Loucy (cell line): ENCODE measurements around the gene TCF7L2.

Experiments used
- H2AFZ ChIP-seq: fragments of 200-600 bp; sonication (generic); 2 replicates; pipeline ENCODE4 v1.6.0; 2016; ENCODE audit warnings: antibody characterized with exemption, mild to moderate bottlenecking, low read length, moderate library complexity
- H3F3A ChIP-seq: fragments of 200-600 bp; 2 replicates; pipeline ENCODE4 v1.6.0; 2016; ENCODE audit warnings: antibody characterized with exemption, low read depth, mild to moderate bottlenecking
- H3K27me3 ChIP-seq: fragments of 200-600 bp; sonication (generic); 2 replicates; pipeline ENCODE4 v1.6.1; 2014; ENCODE audit warnings: low read length, mild to moderate bottlenecking; ENCODE audit not compliant: insufficient read depth, poor library complexity, severe bottlenecking
- H3K36me3 ChIP-seq: fragments of 200-600 bp; sonication (generic); 2 replicates; pipeline ENCODE4 v1.6.1; 2016; ENCODE audit warnings: low read length; ENCODE audit not compliant: insufficient read depth
- H3K4me1 ChIP-seq: fragments of 200-600 bp; sonication (generic); 2 replicates; pipeline ENCODE4 v1.5.1; 2014; ENCODE audit warnings: low read length, mild to moderate bottlenecking; ENCODE audit not compliant: insufficient read depth, poor library complexity, severe bottlenecking
- H3K4me2 ChIP-seq: fragments of 200-600 bp; sonication (generic); 2 replicates; pipeline ENCODE4 v1.6.0; 2014; ENCODE audit warnings: antibody characterized with exemption, low read length, low read depth, mild to moderate bottlenecking; ENCODE audit not compliant: poor library complexity, severe bottlenecking
- H3K4me3 ChIP-seq: fragments of 200-600 bp; sonication (generic); 2 replicates; pipeline ENCODE4 v1.5.1; 2014; ENCODE audit warnings: low read length, mild to moderate bottlenecking, mixed read lengths; ENCODE audit not compliant: poor library complexity, severe bottlenecking
- H3K79me2 ChIP-seq: fragments of 200-600 bp; sonication (generic); 2 replicates; pipeline ENCODE4 v1.6.1; 2014; ENCODE audit warnings: low read length; ENCODE audit not compliant: insufficient read depth
- H3K9ac ChIP-seq: fragments of 200-600 bp; sonication (generic); 2 replicates; pipeline ENCODE4 v1.6.0; 2014; ENCODE audit warnings: mild to moderate bottlenecking, low read depth, low read length, moderate library complexity; ENCODE audit not compliant: poor library complexity, severe bottlenecking
- H3K9me2 ChIP-seq: fragments of 200-600 bp; sonication (generic); replicated peaks from 2 replicates; pipeline ENCODE4 v1.6.1; 2016; ENCODE audit warnings: low read depth, low read length, mixed read lengths
- H3K9me3 ChIP-seq: fragments of 200-600 bp; sonication (generic); 2 replicates; pipeline ENCODE4 v1.6.1; 2014; ENCODE audit warnings: mild to moderate bottlenecking, antibody characterized with exemption, low read length, low read depth; ENCODE audit not compliant: insufficient read depth
- H4K20me1 ChIP-seq: fragments of 200-600 bp; sonication (generic); 2 replicates; pipeline ENCODE4 v1.6.0; 2014; ENCODE audit warnings: antibody characterized with exemption, low read length, mild to moderate bottlenecking; ENCODE audit not compliant: insufficient read depth, poor library complexity, severe bottlenecking
- EZH2phosphoT487 ChIP-seq: fragments of 200-600 bp; IDR thresholded peaks from 2 replicates; pipeline ENCODE4 v1.6.1; 2018; ENCODE audit warnings: antibody characterized with exemption, mild to moderate bottlenecking, moderate library complexity, borderline replicate concordance
- TF ChIP-seq, protein P1 (sequence below): fragments of 200-600 bp; sonication (generic); conservative IDR thresholded peaks from 2 replicates; pipeline ENCODE4 v1.5.1; 2014; ENCODE audit warnings: mild to moderate bottlenecking, antibody characterized with exemption, low read length

TCF7L2 gene

DNA sequence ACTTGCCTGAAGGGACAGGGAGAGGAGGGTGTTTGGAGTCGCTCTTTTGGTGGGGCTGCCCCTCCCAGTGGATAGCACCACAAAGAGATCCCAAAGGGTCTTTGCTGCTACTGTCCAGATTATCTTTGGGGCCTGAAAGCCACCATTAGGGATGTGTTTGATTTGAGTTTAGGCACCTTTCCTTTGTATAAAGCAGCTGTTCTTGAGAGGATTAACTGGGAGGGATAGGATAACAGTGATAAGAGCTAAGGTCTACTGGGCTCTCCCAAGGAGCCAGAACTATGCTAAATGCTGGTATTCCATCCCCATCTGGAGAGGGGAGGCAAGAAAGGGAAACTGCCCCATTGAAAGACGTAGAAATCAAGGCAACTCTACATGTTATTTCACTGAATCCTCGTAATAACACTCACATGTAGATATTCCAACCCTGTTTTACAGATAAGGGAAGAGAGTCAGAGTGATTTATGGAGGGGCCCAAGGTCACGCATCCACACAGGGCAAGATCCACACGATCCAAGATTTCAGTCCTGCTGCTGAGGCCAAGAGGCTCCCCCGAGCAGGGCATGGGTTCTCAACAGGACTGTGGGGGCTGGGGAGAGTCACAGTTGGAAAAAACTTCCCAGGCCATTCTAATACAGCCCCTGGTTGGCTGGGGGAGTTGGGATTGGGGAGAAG lies 11.1 kb upstream of the TCF7L2 start:
- Histone ChIP-seq H2AFZ (no peak overlapping the region), H3K4me3 (no peak overlapping the region), H3K27me3 (no peaks in the 10 kb centered on the region), H3K4me2 (no peak overlapping the region), H3K9me2 (no peaks in the 10 kb centered on the region), H3K9me3 (no peaks in the 10 kb centered on the region), H3K79me2 (no peaks in the 10 kb centered on the region), H3K4me1 (no peaks in the 10 kb centered on the region), H3K9ac (no peak overlapping the region), H3K36me3 (no peaks in the 10 kb centered on the region), H3F3A (no peaks in the 10 kb centered on the region), H4K20me1 (no peaks in the 10 kb centered on the region)
- TF ChIP-seq, protein P1, sequence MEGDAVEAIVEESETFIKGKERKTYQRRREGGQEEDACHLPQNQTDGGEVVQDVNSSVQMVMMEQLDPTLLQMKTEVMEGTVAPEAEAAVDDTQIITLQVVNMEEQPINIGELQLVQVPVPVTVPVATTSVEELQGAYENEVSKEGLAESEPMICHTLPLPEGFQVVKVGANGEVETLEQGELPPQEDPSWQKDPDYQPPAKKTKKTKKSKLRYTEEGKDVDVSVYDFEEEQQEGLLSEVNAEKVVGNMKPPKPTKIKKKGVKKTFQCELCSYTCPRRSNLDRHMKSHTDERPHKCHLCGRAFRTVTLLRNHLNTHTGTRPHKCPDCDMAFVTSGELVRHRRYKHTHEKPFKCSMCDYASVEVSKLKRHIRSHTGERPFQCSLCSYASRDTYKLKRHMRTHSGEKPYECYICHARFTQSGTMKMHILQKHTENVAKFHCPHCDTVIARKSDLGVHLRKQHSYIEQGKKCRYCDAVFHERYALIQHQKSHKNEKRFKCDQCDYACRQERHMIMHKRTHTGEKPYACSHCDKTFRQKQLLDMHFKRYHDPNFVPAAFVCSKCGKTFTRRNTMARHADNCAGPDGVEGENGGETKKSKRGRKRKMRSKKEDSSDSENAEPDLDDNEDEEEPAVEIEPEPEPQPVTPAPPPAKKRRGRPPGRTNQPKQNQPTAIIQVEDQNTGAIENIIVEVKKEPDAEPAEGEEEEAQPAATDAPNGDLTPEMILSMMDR = no peak
- TF ChIP-seq EZH2phosphoT487 = no peak

DNA sequence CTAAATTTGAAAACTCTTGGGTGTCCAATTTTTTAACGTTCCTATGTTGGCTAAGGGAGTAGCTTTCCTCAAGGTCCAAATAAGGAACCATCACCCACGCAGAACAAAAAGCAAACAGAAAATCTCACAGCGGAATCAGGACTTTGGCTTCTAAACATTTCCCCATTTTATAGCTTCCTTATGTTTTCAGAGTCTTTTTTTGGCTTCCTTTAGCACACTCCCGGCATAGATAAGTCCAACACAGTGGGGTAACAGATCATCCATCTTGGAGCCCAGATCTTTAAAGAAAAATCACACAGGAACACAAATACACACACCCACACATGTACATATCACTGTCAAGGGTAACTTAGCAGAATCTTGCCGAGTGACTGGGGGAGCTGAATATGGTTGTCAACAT lies 4.2 kb upstream of the TCF7L2 start:
- Histone ChIP-seq H3K9ac (no peak overlapping the region), H3K4me1 (peaks cover 10% of the 10 kb centered on the region), H3K36me3 (no peaks in the 10 kb centered on the region), H3K79me2 (peaks cover 7% of the 10 kb centered on the region; the same call in 1 of the 2 replicates), H2AFZ (no peak overlapping the region), H3K4me2 (no peak overlapping the region), H3K27me3 (no peaks in the 10 kb centered on the region), H3K9me3 (no peaks in the 10 kb centered on the region), H3K9me2 (no peaks in the 10 kb centered on the region), H3F3A (peaks cover 4% of the 10 kb centered on the region; the same call in 1 of the 2 replicates), H3K4me3 (no peak overlapping the region), H4K20me1 (no peaks in the 10 kb centered on the region)
- TF ChIP-seq EZH2phosphoT487 = no peak
- TF ChIP-seq, protein P1 = no peak

DNA sequence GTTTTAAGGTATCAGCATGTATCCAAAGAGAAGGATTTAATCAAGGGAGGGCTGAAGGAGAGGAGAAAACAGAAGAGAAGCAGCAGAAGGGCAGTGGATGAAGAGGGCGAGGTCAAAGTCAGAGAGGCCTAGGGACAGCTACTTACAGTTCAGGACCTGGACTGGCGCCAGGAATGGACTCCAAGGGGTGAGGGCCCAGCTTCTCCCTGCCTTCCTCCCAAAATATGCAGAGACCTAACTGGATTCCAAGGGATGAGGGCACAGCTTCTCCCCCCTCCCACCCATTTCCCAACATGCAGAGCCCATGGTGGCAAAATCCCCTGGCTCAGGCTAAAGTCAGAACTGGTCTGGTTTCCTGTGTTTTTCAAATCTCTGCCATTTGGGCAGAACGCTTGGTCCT lies 3.4 kb upstream of the TCF7L2 start:
- Histone ChIP-seq H3K27me3 (no peaks in the 10 kb centered on the region), H3K4me2 (no peak overlapping the region), H3K9ac (no peak overlapping the region), H3K36me3 (no peaks in the 10 kb centered on the region), H3K4me3 (no peak overlapping the region), H3K9me2 (no peaks in the 10 kb centered on the region), H3F3A (peaks cover 4% of the 10 kb centered on the region; the same call in 1 of the 2 replicates), H3K9me3 (no peaks in the 10 kb centered on the region), H3K79me2 (peaks cover 10% of the 10 kb centered on the region; the same call in 1 of the 2 replicates), H3K4me1 (peaks cover 10% of the 10 kb centered on the region), H4K20me1 (no peaks in the 10 kb centered on the region), H2AFZ (no peak overlapping the region)
- TF ChIP-seq, protein P1 = no peak
- TF ChIP-seq EZH2phosphoT487 = no peak
